Mesothelial cell of epicardium (in vitro differentiated cells): ENCODE results near the gene ARRB1. TPM values are rescaled to one million over a fixed set of nuclear protein-coding genes. Genes with fewer than 3 reads are reported as not detected.
A peak's percentile ranks its signal among the peaks of the same experiment; 100 is the strongest.

Source experiments
- DNase-seq, 2 experiments: peaks; one replicate each; pipeline ENCODE4 v3.0.0; 2021; ENCODE audit warnings: low spot score in 2 of 2; ENCODE audit not compliant: unreplicated experiment in 2 of 2
- H3K27ac Mint-ChIP-seq: 2 replicates; pipeline ENCODE4 v1.8.0; 2021; ENCODE audit warnings: mixed read lengths
- H3K27me3 Mint-ChIP-seq: 2 replicates; pipeline ENCODE4 v1.8.0; 2021; ENCODE audit warnings: low read depth, mixed read lengths
- H3K36me3 Mint-ChIP-seq: 2 replicates; pipeline ENCODE4 v1.8.0; 2021; ENCODE audit warnings: mixed read lengths
- H3K4me1 Mint-ChIP-seq: 2 replicates; pipeline ENCODE4 v1.8.0; 2021; ENCODE audit warnings: mixed read lengths
- H3K4me3 Mint-ChIP-seq: 2 replicates; pipeline ENCODE4 v1.8.0; 2021; ENCODE audit warnings: mild to moderate bottlenecking, moderate library complexity, mixed read lengths
- H3K9me3 Mint-ChIP-seq: 2 replicates; pipeline ENCODE4 v1.8.0; 2021; ENCODE audit warnings: mixed read lengths
- CTCF ChIP-seq: fragments of 200-600 bp; sonication (generic); IDR thresholded peaks from one replicate; pipeline ENCODE4 v1.5.0; 2021; ENCODE audit warnings: antibody characterized with exemption; ENCODE audit not compliant: unreplicated experiment
- total RNA-seq: library from RNA; stranded (reverse); gene quantifications from 3 replicates; pipeline ENCODE4 v1.2.1, GENCODE V29; 2021

ARRB1 gene
- total RNA-seq, 1 donor from 2014 or later: 17.5 TPM

DNA sequence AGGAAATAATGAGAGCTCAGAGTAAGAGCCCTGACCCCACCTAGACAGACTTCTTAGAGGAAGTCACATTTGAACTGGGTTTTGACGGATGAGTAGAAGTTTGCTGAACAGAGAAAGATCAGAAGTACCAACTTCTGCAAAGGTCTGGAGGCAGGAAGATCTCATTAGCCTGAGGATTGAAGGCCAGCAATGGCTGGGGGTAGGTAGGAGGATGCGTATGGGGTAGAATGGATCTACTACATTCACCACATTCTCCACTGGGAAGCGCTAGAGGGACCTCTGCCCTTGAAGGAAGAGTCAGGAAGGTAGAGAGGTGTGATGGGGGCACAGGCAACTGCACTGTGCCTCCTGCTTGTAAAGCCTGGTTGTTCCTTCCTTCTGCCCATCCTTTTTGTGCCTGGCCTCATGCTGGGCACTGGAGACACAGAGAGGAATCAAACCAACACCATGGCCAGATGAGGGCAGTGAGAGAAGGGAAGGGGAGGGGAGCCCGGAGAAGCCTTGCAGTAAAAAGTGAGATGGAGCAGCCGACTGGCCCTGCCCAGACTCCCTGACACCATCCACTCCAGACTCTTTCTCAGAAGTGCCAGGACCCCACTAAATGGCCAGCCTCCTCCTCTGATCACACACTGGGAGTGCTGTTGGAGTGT is 106.0 kb downstream of the ARRB1 start:
- Mint-ChIP-seq H3K9me3 (no peaks in the 10 kb centered on the region), H3K36me3 (no peaks in the 10 kb centered on the region), H3K4me3 (no peak overlapping the region), H3K27ac (no peak overlapping the region), H3K27me3 (peaks cover 60% of the 10 kb centered on the region), H3K4me1 (peaks cover 4% of the 10 kb centered on the region)
- TF ChIP-seq CTCF: no peak
- DNase-seq: peak in 1 of 2 experiments; percentile 6

- Mint-ChIP-seq H3K9me3 (no peaks in the 10 kb centered on the region), H3K36me3 (no peaks in the 10 kb centered on the region), H3K4me3 (no peak overlapping the region), H3K27ac (no peak overlapping the region), H3K4me1 (peaks cover 6% of the 10 kb centered on the region), H3K27me3 (peaks cover 64% of the 10 kb centered on the region)
- TF ChIP-seq CTCF: no peak
- DNase-seq: peak in 1 of 2 experiments; percentile 9
Measured at GRCh38 chr11:75244052-75244814, 107.2 kb downstream of the ARRB1 start.

- H3K27me3 Mint-ChIP-seq: peaks cover 77% of the 10 kb centered on the region
- TF ChIP-seq CTCF: no peak
- H3K4me3 Mint-ChIP-seq: peak overlapping the region; percentile 60
- H3K9me3 Mint-ChIP-seq: no peaks in the 10 kb centered on the region
- H3K36me3 Mint-ChIP-seq: no peaks in the 10 kb centered on the region
- peaks cover 6% of the 10 kb centered on the region for H3K4me1 Mint-ChIP-seq
- DNase-seq: peak in 1 of 2 experiments; percentile 1
- H3K27ac Mint-ChIP-seq: no peak overlapping the region
Measured at GRCh38 chr11:75242722-75243600, 108.5 kb downstream of the ARRB1 start.

DNA sequence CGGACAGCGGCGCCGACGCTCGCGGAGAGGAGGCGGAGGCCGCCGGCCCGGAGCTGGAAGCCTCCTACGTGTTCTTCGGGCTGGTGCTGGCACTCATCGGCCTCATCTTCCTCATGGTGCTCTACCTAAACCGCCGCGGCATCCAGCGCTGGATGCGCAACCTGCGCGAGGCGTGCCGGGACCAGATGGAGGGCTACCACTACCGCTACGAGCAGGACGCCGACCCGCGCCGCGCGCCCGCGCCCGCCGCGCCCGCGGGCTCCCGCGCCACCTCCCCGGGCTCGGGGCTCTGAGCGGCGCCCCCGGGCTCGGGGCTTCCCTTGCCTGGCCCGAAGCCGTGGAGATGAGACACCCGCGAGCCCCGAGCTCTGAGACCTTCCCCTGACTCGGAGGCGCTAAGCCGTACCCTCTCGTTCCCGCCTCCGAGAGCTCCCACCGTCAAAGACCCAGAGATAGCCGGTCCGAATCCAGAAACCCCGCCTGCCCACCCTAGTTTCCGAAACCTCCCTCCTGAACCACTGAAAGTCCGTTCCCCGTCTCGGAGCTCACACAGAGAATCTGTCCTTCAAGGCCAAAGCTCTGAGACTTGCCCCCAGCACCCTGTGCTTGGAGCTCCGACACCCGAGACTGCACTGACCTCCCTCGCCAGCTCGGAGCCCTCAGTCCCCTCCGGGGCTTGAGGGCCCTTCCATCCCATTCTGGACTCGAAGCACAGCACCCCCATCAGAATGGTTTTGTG is 109.4 kb downstream of the ARRB1 start:
- peak in 1 of 2 experiments; percentile 16 for DNase-seq
- H3K4me1 Mint-ChIP-seq: peaks cover 6% of the 10 kb centered on the region
- no peaks in the 10 kb centered on the region for H3K36me3 Mint-ChIP-seq
- H3K27ac Mint-ChIP-seq: no peak overlapping the region
- H3K27me3 Mint-ChIP-seq: peaks cover 83% of the 10 kb centered on the region
- TF ChIP-seq CTCF: peak; percentile 3
- H3K4me3 Mint-ChIP-seq: peak overlapping the region; percentile 60
- no peaks in the 10 kb centered on the region for H3K9me3 Mint-ChIP-seq
